NCI-H146 (cell line): ENCODE measurements around the gene MPRIP.
"Not testable (repeated sequence)": the region's sequence is repeated elsewhere in the genome, so short reads cannot be mapped to it uniquely, and the experiment has no call there.

Experiments
- DNase-seq: peaks from one replicate; lab custom pipeline; 2025; lab: John Stamatoyannopoulos, UW

MPRIP gene

DNA sequence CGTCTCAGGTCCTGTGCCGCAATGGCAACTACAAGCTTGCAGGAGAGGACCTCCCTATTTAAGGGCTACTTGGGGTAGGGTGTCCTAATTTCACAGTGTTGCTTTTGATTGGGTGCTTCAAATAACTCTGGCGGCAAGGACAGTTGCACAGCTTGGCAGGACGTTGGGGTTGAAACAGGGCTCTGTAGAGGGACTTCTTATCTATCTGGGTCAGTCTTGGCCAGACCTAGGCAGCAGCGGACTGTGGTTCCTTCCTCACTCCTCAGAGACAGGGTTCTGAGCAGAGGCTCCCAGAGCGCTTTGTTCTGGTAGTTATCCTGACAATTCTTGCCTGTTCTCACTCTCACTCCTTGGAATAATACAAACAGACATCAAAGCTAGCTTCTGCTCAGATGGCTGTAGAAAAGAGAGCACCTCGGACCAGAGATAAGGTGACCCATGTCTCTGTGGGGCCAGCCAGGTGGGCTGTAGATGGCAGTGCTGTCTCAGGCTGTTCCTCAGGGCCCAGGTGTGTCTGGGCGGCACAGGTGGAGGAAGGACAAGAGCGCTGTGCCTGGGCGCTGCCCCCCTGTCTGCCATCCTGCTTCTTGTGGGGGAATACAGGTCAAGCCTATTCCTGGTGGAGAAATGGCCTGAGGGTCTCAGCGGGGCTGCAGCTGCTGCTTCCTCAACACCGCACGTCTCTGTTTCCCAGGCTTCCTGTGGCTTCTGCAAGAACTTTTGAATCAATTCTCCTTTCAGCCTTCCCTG lies 102.8 kb downstream of the MPRIP start:
- DNase-seq, result no peak

GRCh38 chr17:17146786-17147406 lies 104.6 kb downstream of the MPRIP start:
- peak; percentile 25 for DNase-seq

DNA sequence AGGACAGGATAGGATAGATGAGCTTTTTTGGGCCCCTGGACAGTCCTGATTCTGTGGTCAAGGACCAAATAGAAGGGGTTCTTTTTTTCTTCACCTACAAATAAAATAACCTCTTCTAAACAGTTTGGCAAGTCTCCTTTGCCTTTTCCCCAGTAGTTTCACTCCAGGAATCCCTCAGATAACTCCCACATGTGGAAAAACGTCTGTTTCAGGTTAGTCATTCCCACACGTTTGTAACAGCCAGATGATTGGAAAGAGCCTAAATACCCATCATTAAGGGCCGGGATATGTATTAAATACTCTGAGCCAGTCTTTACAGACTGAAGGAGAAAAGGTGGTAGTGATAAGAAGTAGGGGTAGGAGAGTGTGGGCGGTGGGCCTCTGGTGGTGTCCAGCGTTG lies 105.6 kb downstream of the MPRIP start:
- DNase-seq, result no peak

DNA sequence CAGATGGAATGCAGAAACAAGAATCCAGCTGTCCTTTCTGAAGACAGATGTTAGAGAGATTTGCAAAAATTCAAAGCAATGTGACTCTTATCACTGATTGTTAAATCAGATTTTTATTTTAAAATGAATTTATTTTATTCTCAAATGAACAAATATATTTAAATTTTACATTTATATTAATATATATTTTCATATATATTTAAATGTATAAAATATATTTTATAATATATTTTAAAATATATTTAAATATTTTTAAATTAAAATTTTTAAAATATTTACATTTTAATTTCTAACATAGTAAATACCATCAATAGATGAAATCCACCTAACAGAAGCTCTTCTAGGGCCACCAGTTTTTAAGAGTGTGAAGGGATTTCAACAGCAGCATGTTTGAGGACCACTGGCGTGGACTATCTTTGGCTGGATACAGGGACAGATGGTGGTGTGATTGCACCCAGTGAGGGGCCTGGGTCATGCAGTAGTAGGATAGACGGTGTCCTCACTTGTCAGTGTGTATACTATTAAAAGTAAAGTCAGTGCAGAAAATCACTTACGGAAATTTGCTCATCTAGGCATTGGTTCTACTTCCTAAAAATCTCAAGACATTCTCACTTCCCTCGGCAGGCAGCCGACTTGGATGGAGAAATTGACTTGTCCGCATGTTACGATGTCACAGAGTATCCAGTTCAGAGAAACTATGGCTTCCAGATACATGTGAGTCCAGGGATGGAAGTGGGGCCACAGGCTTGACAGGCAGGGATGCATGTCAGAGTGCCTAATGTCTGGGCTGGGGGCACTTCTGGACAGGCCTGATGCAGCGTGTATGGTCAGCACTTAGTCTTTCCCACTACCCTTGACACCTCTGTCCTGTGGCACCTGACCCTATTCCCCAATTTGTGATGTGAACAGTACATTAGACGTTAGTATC lies 107.5 kb downstream of the MPRIP start:
- DNase-seq, result no peak

DNA sequence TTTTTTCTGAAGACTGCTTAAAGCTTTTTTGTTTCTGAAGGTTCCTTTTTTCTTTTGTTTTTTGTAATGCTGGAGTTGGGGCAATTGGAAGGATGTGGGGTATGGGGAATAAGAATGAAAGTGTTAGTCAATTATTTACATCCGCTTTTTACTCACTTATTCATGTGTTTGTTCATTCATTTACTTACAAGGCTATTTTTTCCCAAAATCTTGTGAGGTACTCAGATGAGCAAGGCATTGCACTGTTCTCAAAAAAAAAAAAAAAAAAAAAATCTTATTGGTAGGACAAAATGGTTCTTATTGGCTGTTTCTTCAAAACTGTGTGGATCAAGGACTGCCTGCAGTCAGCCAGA lies 108.2 kb downstream of the MPRIP start:
- DNase-seq, result no peak

GRCh38 chr17:17151055-17151454 lies 108.8 kb downstream of the MPRIP start:
- no peak for DNase-seq

DNA sequence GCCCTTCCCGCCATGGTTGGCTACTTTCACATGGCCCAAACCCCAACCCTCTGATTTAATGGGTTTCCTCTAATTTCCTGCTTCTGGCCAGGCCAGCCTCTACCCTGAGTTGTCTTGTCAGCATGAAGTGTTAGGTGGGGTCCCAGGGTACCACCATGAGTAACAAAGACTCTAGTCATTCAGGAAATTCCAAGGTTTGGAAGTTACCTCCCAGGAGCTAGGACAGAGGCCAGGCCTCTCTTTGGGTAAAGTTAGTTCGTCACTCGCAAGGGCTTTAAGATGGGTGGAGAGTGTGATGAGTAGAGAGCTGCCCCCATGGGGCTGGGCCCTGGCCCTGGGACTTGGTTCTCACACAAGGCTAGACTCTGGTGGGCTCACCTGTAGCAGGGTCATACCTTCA lies 109.3 kb downstream of the MPRIP start:
- no peak for DNase-seq

DNA sequence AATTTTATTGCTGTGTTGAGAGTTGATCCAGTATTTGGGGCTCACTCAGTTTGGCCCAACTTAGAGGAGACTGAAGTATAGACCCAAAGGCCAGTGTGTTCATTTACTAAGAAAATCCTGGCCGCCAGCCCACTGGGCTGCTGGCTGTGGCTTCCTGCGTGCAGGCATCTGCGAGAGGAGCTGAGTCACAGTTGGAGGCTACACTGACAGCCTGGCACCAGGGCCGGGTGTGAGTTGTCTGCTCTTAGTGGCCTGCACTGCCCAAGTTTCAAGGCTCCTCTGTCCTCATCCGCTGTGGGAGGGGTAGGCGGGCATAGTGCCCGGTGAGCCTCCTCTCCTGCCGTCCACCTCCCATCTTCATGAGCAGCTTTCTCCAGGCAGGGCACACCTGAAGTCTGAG lies 109.7 kb downstream of the MPRIP start:
- no peak for DNase-seq

DNA sequence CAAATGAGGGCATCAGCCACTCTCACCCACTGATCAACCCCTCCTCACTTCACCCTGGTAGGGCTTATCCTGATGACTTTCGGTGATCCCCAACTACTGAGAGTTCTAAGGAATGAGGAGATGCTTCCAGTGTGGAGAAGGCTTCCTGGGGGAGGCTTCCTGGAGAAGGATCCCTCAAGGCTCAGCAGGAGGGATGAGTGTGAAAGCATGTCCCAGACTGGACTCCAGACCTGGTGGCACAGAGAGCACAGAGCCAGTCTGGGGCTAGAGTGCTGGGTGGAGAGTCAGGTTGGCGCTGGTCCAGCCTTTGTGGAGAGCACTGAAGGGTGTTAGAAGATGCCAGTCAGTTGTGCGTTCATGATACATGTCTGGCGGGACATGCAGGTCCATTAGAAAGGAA lies 110.1 kb downstream of the MPRIP start:
- no peak for DNase-seq

DNA sequence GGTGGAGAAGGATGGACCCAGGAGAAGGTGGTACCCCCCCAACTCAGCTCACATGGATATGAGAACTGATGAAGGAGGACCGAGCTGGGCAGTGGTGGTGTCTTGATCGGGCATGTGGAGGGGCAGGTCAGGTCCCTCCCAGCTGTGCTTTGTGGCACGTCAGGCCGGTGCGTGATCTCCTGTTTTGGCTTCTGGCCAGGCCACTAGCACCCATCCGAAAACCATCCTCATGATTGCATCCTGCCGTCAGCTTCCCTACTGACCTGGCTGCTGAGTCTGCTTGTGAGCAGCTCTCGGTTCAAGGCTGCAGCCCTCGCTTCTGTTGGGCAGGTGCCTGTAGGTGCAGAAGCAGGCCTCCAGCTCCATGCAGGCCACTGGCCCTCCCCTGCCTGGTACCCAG lies 110.8 kb downstream of the MPRIP start:
- no peak for DNase-seq

GRCh38 chr17:17153709-17154108 lies 111.5 kb downstream of the MPRIP start:
- DNase-seq, result no peak

DNA sequence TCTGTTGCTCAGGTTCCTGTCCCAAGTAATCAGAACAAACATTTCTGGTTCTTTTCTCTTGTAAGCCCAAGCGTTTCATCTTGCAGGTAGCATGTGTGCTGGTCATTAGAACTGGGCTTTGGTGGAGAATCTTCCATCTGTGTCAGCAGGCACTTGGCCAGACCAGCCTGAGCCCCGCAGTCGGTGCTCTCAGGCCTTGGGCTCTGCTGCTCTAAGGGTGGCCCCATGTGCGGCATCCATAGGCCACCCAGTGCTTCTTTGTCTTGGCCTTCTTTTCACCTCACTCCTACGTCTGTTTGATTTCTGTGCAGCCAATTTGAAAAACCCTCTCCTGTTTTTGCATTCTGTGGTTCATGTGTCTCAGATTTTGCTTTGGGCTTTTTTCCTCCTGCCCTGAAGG lies 112.3 kb downstream of the MPRIP start:
- DNase-seq, result no peak

- no peak for DNase-seq
These were observed 112.7 kb downstream of the MPRIP start for GRCh38 chr17:17154981-17155380.

DNA sequence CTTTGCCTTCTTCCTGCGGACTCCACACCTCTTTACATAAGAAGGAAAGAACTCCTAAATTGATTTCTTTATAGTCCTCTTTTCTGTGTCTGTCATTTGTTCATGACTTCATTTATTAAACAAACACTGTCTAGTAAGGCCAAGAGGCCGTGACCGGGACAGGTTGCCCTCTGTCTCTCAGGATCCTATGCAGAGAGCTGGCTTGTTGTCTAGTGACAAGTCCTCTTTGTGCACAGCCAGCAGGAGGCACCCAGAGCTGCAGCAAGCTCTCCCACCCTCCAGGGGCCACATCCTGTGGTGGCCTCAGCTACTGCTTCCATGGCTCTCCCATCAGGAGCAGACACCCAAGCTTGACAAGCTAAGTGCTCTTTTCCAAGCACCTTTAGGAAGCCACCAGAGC lies 113.3 kb downstream of the MPRIP start:
- no peak for DNase-seq

GRCh38 chr17:17156107-17156506 lies 113.8 kb downstream of the MPRIP start:
- no peak for DNase-seq

- no peak for DNase-seq
These were observed 114.3 kb downstream of the MPRIP start for GRCh38 chr17:17156511-17156910.

DNA sequence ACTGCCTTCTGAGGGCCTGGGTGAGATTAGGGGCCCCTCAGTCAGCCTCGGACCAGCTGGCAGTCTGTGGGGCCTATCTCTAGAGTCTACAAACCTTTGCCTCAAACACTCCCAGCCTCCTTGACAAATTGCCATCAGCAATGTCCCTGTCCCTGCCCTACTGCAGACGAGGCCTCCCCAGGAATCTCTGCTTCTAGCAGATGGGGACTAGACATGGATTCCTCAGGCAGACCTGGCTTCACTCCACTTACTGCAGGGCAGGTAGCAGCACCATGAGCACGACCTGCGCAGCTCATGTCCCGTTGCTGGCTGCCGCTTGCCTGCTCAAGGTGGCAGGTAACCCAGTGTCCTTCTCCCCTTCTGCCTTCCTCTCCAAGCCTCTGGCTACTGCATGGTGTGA lies 114.8 kb downstream of the MPRIP start:
- DNase-seq, result no peak

GRCh38 chr17:17158506-17158905 lies 116.2 kb downstream of the MPRIP start:
- not testable (repeated sequence) for DNase-seq

GRCh38 chr17:17159571-17159970 lies 117.3 kb downstream of the MPRIP start:
- no peak for DNase-seq

- no peak for DNase-seq
These were observed 118.9 kb downstream of the MPRIP start for GRCh38 chr17:17161121-17161520.

DNA sequence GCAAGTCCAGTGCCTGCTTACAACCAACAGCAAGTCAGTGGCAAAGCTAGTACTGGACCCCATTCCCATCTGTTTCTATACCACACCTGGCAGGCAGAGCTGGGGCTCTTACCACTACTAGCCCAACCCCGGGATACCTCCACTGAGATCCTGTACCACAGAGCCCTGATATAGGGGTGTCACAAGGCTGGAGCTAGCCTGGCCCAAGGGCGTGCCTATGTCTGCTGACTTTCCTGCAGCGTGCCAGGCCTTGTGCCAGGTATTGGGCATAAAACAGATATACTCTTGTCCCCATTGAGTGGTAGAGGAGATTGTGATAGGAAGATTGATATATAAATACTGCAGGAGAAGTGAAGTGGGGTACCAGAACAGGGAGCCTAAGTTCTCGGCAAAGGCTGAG lies 119.5 kb downstream of the MPRIP start:
- DNase-seq, result no peak

DNA sequence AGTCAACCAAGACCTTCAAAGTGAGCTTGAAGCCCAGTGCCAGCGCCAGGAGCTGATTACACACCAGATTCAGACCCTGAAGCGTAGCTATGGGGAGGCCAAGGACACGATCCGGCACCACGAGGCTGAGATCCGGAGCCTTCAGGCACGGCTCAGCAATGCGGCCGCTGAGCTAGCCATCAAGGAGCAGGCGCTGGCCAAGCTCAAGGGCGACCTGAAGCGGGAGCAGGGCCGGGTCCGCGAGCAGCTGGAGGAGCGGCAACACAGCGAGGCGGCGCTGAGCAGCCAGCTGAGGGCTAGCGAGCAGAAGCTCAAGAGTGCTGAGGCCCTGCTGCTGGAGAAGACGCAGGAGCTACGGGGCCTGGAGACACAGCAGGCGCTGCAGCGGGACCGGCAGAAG lies 121.9 kb downstream of the MPRIP start:
- DNase-seq, result no peak

- DNase-seq, result no peak
These were observed 122.4 kb downstream of the MPRIP start for GRCh38 chr17:17164676-17165075.
